Effector memory CD4-positive, alpha-beta T cell (primary cell): Measurements from ENCODE around the gene ARHGAP18.

ENCODE experiments used
- DNase-seq, 3 donors: peaks; one replicate each; pipeline ENCODE4 v3.0.0-alpha.2; 2020
- H3K27ac ChIP-seq: 2 replicates; pipeline ENCODE4 v1.7.0; 2013; ENCODE audit warnings: mild to moderate bottlenecking, low read length, moderate library complexity; ENCODE audit not compliant: insufficient read depth, poor library complexity, severe bottlenecking
- H3K27me3 ChIP-seq: replicated peaks from 2 replicates; pipeline ENCODE4 v1.7.0; 2013; ENCODE audit warnings: mild to moderate bottlenecking, low read length; ENCODE audit not compliant: insufficient read depth, control insufficient read depth, poor library complexity, severe bottlenecking
- H3K36me3 ChIP-seq: 2 replicates; pipeline ENCODE4 v1.7.0; 2013; ENCODE audit warnings: mild to moderate bottlenecking, low read length, moderate library complexity; ENCODE audit not compliant: control insufficient read depth, insufficient read depth
- H3K4me1 ChIP-seq: 2 replicates; pipeline ENCODE4 v1.7.0; 2013; ENCODE audit warnings: low read length, mild to moderate bottlenecking; ENCODE audit not compliant: control insufficient read depth, insufficient read depth, poor library complexity, severe bottlenecking
- H3K4me3 ChIP-seq: 2 replicates; pipeline ENCODE4 v1.7.0; 2013; ENCODE audit warnings: low read length, low read depth, mild to moderate bottlenecking; ENCODE audit not compliant: insufficient read depth, poor library complexity, severe bottlenecking
- H3K9me3 ChIP-seq: 2 replicates; pipeline ENCODE4 v1.7.0; 2013; ENCODE audit warnings: mild to moderate bottlenecking, low read length, moderate library complexity; ENCODE audit not compliant: control insufficient read depth

ARHGAP18 gene

GRCh38 chr6:129747588-129748112 lies 37.7 kb upstream of the ARHGAP18 start:
- H3K36me3 ChIP-seq: no peaks in the 10 kb centered on the region
- no peak overlapping the region for H3K4me3 ChIP-seq
- no peaks in the 10 kb centered on the region for H3K27me3 ChIP-seq
- H3K9me3 ChIP-seq: no peaks in the 10 kb centered on the region
- no peak for DNase-seq
- peaks cover 35% of the 10 kb centered on the region for H3K4me1 ChIP-seq
- peak overlapping the region; percentile 53 for H3K27ac ChIP-seq

DNA sequence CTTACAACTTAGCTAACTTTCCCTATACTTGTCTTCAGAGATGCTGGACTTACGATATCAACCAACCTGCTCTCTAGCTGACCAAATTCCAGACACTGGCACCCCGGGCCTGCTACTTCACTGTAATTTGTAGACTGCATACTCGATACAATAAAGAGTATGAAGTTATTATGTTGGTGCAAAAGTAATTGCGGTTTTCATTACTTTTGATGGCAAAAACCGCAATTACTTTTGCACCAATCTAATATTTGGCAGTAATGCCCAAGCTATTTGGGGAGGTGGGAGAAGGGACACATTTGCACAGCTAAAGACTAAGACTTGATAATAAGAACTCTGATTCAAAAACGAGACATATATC lies 34.9 kb upstream of the ARHGAP18 start:
- DNase-seq: no peak
- Histone ChIP-seq H3K4me1 (peaks cover 21% of the 10 kb centered on the region), H3K9me3 (no peaks in the 10 kb centered on the region), H3K27ac (no peak overlapping the region), H3K36me3 (no peaks in the 10 kb centered on the region), H3K27me3 (no peaks in the 10 kb centered on the region), H3K4me3 (no peak overlapping the region)

GRCh38 chr6:129744201-129744879 lies 34.4 kb upstream of the ARHGAP18 start:
- no peak overlapping the region for H3K27ac ChIP-seq
- H3K4me1 ChIP-seq: peaks cover 17% of the 10 kb centered on the region
- H3K4me3 ChIP-seq: no peak overlapping the region
- no peaks in the 10 kb centered on the region for H3K27me3 ChIP-seq
- DNase-seq: no peak
- H3K36me3 ChIP-seq: no peaks in the 10 kb centered on the region
- no peaks in the 10 kb centered on the region for H3K9me3 ChIP-seq

DNA sequence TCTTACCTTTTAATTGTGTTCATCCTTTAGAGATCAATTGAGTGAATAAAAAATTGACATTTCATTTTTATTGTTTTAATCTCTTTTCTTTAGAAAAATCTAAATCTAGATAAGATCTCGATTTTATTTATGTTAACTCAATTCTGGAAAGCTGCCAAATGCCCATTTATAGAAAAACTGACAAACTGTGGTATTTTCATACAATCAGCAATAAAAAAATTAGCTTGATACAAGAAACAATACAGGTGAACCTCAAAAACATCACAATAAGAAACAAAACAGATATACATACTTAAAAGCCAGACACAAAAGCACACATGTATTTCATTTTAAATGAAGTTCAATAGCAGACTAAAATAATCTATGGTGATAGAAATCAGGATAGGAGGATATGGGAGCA lies 30.0 kb upstream of the ARHGAP18 start:
- Histone ChIP-seq H3K4me3 (no peak overlapping the region), H3K36me3 (no peaks in the 10 kb centered on the region), H3K27ac (no peak overlapping the region), H3K4me1 (no peaks in the 10 kb centered on the region), H3K9me3 (no peaks in the 10 kb centered on the region), H3K27me3 (no peaks in the 10 kb centered on the region)
- DNase-seq: no peak

DNA sequence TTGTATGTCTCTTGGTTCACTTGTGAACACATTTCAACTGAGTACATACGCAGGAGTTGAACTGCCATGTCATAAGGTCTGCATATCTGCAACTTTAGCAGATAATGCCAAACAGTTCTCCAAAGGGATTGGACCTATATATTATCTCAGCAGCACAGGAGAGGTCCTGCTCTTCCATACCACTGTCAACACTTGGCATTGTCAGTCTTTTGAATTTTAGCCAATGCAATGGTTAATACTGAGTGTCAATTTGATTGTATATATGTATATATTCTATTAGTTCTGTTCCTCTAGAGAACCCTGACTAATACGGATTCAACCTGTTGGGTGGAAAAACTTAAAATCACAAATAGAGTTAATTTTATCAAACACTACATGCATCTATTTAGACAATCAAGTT lies 26.1 kb upstream of the ARHGAP18 start:
- Histone ChIP-seq H3K4me3 (no peak overlapping the region), H3K9me3 (no peaks in the 10 kb centered on the region), H3K27me3 (no peaks in the 10 kb centered on the region), H3K36me3 (no peaks in the 10 kb centered on the region), H3K4me1 (no peaks in the 10 kb centered on the region), H3K27ac (no peak overlapping the region)
- DNase-seq: no peak

DNA sequence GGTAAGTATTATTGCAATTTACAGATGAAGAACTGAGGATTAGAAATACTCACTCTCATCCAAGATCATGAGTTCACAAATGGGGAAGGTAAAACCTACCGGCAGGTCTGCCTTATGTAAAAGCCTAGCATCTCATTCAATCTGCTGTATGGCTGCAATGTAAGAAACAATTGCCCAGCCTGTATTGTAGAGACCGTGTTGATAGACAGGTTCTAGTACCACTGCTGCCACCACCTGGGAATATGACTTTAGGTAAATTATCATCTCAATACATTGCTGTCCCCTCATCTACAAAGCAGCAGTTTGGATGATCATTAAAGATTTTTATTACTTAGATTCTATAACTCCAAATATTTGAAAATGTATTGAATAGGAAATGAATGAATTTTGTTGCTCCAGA lies 23.3 kb upstream of the ARHGAP18 start:
- H3K4me1 ChIP-seq: no peaks in the 10 kb centered on the region
- no peaks in the 10 kb centered on the region for H3K27me3 ChIP-seq
- no peaks in the 10 kb centered on the region for H3K9me3 ChIP-seq
- no peak for DNase-seq
- no peak overlapping the region for H3K4me3 ChIP-seq
- no peak overlapping the region for H3K27ac ChIP-seq
- no peaks in the 10 kb centered on the region for H3K36me3 ChIP-seq

DNA sequence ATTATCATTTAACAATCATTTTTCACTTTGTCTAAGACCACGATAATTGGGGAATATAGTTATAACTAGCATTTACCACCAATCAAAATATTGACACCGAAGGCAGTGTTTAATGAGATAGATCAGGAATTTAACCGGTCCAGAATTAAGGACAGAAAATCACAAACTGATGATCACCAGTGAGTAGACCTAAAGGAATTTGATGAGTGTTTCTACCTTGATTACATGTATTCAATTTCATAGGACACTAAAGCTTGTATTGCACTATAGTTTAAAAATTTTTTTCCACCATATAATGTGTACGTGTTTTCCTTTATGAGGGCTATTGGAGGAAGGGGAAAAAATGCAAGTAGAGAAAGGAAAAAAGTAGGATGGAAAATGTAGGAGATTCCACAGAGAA lies 22.6 kb upstream of the ARHGAP18 start:
- H3K27me3 ChIP-seq: no peaks in the 10 kb centered on the region
- no peaks in the 10 kb centered on the region for H3K4me1 ChIP-seq
- DNase-seq: no peak
- H3K4me3 ChIP-seq: no peak overlapping the region
- no peaks in the 10 kb centered on the region for H3K36me3 ChIP-seq
- H3K27ac ChIP-seq: no peak overlapping the region
- H3K9me3 ChIP-seq: no peaks in the 10 kb centered on the region

GRCh38 chr6:129732034-129732433 lies 22.1 kb upstream of the ARHGAP18 start:
- no peaks in the 10 kb centered on the region for H3K36me3 ChIP-seq
- H3K9me3 ChIP-seq: no peaks in the 10 kb centered on the region
- no peak overlapping the region for H3K4me3 ChIP-seq
- H3K27ac ChIP-seq: no peak overlapping the region
- no peaks in the 10 kb centered on the region for H3K4me1 ChIP-seq
- DNase-seq: no peak
- H3K27me3 ChIP-seq: no peaks in the 10 kb centered on the region

DNA sequence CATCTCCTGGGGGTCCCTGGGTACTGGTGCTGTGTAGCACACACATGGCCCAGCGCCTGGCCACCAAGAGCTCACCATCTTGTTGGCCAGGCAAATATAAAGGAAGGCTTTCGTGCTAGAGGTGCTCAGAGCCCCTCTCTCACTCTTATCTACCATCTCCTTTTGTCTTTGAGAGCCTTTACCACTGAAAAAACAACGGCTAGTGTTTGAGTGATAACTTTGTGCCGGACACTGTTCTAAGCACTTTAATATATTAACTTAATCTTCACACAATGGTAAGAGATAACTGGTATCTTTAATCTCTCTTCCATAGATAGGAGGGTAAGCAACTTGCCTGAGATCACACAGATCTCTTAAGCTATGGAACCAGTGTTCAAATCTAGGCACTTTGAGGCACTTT lies 21.5 kb upstream of the ARHGAP18 start:
- no peaks in the 10 kb centered on the region for H3K36me3 ChIP-seq

DNA sequence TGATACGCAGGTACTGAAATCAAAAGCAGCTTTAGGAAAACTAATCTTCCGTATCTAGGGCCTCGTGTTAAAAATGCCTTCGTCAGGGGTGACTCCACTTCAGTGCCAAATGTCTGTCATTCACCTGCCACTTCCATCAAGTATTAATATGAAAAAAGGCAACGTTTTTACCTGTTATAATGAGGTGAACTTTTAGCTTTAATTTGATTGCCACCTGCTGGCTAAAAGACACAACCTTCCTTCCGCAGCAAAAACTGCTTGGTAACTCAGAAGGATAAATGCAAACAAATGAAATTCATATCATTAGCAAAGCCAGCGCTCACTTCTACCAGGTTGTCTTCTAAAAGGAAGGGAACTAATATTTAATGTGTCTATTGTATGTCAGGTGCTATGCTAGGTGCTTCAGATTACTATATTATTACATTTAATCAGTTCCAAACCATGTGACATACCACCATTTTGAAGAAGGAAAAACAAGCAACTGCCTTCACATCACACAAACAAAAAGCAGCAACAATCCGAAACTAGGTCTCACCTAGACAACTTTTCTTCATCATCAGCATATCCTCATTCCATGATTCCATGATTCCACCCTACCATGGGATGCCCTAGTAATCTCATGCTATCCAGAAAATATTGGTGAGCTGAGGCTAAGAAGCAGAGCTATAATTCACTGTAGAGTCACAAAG lies 20.6 kb upstream of the ARHGAP18 start:
- Histone ChIP-seq H3K36me3 (no peaks in the 10 kb centered on the region), H3K9me3 (no peaks in the 10 kb centered on the region), H3K4me1 (no peaks in the 10 kb centered on the region), H3K27me3 (no peaks in the 10 kb centered on the region), H3K4me3 (no peak overlapping the region), H3K27ac (no peak overlapping the region)
- no peak for DNase-seq

More for the DNA sequence above, 21.5 kb upstream of the ARHGAP18 start:
- Histone ChIP-seq H3K4me1 (no peaks in the 10 kb centered on the region), H3K27me3 (no peaks in the 10 kb centered on the region), H3K4me3 (no peak overlapping the region), H3K9me3 (no peaks in the 10 kb centered on the region), H3K27ac (no peak overlapping the region)
- no peak for DNase-seq
